Neural progenitor cell (in vitro differentiated cells): ENCODE measurements around the gene FAM3B. TPM values are rescaled to one million over a fixed set of nuclear protein-coding genes. Genes with fewer than 3 reads are reported as not detected.

ENCODE experiments used
- DNase-seq: peaks from one replicate; pipeline ENCODE4 v3.0.0-alpha.2; 2016; ENCODE audit warnings: low spot score
- H2AFZ ChIP-seq: fragments of 200-600 bp; sonication (generic); replicated peaks from 2 replicates; pipeline ENCODE4 v1.6.1; 2016; ENCODE audit warnings: antibody characterized with exemption
- H3F3A ChIP-seq: fragments of 200-600 bp; sonication (generic); 2 replicates; pipeline ENCODE4 v1.6.1; 2016; ENCODE audit warnings: antibody characterized with exemption, low read depth
- H3K27ac ChIP-seq: fragments of 200-600 bp; sonication (generic); 2 replicates; pipeline ENCODE4 v1.5.1; 2016; ENCODE audit warnings: mild to moderate bottlenecking
- H3K27me3 ChIP-seq: fragments of 200-600 bp; sonication (generic); 2 replicates; pipeline ENCODE4 v1.6.1; 2016; ENCODE audit warnings: mild to moderate bottlenecking, moderate library complexity
- H3K36me3 ChIP-seq: fragments of 200-600 bp; sonication (generic); 2 replicates; pipeline ENCODE4 v1.5.1; 2016
- H3K4me1 ChIP-seq: fragments of 200-600 bp; sonication (generic); 2 replicates; pipeline ENCODE4 v1.6.1; 2016; ENCODE audit warnings: mixed run types
- H3K4me2 ChIP-seq: fragments of 200-600 bp; sonication (generic); 2 replicates; pipeline ENCODE4 v1.6.1; 2016
- H3K4me3 ChIP-seq: fragments of 200-600 bp; sonication (generic); 2 replicates; pipeline ENCODE4 v1.5.1; 2016
- H3K79me2 ChIP-seq: fragments of 200-600 bp; sonication (generic); 2 replicates; pipeline ENCODE4 v1.6.1; 2016; ENCODE audit warnings: low read depth
- H3K9ac ChIP-seq: fragments of 200-600 bp; sonication (generic); 2 replicates; pipeline ENCODE4 v1.6.1; 2016
- H3K9me3 ChIP-seq: fragments of 200-600 bp; sonication (generic); 2 replicates; pipeline ENCODE4 v1.5.1; 2016; ENCODE audit warnings: low read depth
- H4K20me1 ChIP-seq: fragments of 200-600 bp; sonication (generic); 2 replicates; pipeline ENCODE4 v1.6.1; 2016; ENCODE audit warnings: low read depth
- H3K27ac Mint-ChIP-seq: 3 replicates; pipeline ENCODE4 v1.8.0; 2021; ENCODE audit warnings: mixed read lengths
- H3K27me3 Mint-ChIP-seq: 2 replicates; pipeline ENCODE4 v1.8.0; 2022; ENCODE audit warnings: low read depth, mild to moderate bottlenecking, inconsistent platforms, moderate library complexity, mixed read lengths; ENCODE audit not compliant: insufficient read depth
- H3K36me3 Mint-ChIP-seq: 3 replicates; pipeline ENCODE4 v1.8.0; 2021; ENCODE audit warnings: mixed read lengths
- H3K4me1 Mint-ChIP-seq: 3 replicates; pipeline ENCODE4 v1.8.0; 2021; ENCODE audit warnings: mixed read lengths
- H3K4me3 Mint-ChIP-seq: 3 replicates; pipeline ENCODE4 v1.8.0; 2021; ENCODE audit warnings: mild to moderate bottlenecking, moderate library complexity, mixed read lengths
- H3K9me3 Mint-ChIP-seq: 3 replicates; pipeline ENCODE4 v1.8.0; 2020; ENCODE audit warnings: mixed read lengths
- EZH2 ChIP-seq: fragments of 200-600 bp; sonication (generic); IDR thresholded peaks from 2 replicates; pipeline ENCODE4 v1.6.1; 2017; ENCODE audit warnings: antibody characterized with exemption, mild to moderate bottlenecking, moderate library complexity
- EZH2phosphoT487 ChIP-seq: fragments of 200-600 bp; sonication (generic); IDR thresholded peaks from 2 replicates; pipeline ENCODE4 v1.6.1; 2017; ENCODE audit warnings: antibody characterized with exemption
- total RNA-seq: library from RNA; depleted of rRNA; stranded (reverse); fragments of >200 nt; gene quantifications from 2 replicates; pipeline ENCODE4 v1.2.3, GENCODE V29; 2015; ENCODE audit warnings: low replicate concordance
- TF ChIP-seq, protein P1 (sequence below): fragments of 200-600 bp; sonication (generic); IDR thresholded peaks from 2 replicates; pipeline ENCODE4 v1.5.1; 2017; ENCODE audit warnings: antibody characterized with exemption, mild to moderate bottlenecking

FAM3B gene
- total RNA-seq, 1 donor from 2014 or later, result not detected

DNA sequence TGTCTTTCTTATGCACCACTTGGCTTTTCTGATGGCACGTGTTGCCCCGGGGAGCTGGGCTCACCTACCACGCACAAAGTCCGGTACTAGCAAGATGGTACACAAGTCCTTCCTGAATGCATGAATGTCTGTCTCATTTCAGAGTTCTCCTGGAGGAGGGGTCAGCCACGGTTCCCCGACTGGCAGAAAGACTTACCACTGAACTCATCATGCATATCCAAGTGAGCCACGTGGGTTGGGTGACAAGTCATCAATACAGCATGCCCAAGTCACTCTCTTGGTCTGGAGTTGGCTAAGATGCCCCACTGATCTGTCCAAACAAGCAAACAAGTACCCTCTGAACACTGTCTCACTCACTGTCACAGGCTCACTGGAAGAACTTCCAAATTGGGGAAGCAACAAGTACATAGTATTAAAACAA lies 80.9 kb downstream of the FAM3B start:
- no peak overlapping the region for H3K4me3 ChIP-seq
- no peaks in the 10 kb centered on the region for H3F3A ChIP-seq
- Mint-ChIP-seq H3K27me3 (peaks cover 14% of the 10 kb centered on the region), H3K36me3 (no peaks in the 10 kb centered on the region), H3K4me3 (no peak overlapping the region), H3K9me3 (no peaks in the 10 kb centered on the region), H3K27ac (no peak overlapping the region), H3K4me1 (no peaks in the 10 kb centered on the region)
- H3K79me2 ChIP-seq, result no peaks in the 10 kb centered on the region
- no peaks in the 10 kb centered on the region for H4K20me1 ChIP-seq
- H3K9me3 ChIP-seq, result no peaks in the 10 kb centered on the region
- TF ChIP-seq EZH2 (no peak), EZH2phosphoT487 (no peak)
- TF ChIP-seq, protein P1, sequence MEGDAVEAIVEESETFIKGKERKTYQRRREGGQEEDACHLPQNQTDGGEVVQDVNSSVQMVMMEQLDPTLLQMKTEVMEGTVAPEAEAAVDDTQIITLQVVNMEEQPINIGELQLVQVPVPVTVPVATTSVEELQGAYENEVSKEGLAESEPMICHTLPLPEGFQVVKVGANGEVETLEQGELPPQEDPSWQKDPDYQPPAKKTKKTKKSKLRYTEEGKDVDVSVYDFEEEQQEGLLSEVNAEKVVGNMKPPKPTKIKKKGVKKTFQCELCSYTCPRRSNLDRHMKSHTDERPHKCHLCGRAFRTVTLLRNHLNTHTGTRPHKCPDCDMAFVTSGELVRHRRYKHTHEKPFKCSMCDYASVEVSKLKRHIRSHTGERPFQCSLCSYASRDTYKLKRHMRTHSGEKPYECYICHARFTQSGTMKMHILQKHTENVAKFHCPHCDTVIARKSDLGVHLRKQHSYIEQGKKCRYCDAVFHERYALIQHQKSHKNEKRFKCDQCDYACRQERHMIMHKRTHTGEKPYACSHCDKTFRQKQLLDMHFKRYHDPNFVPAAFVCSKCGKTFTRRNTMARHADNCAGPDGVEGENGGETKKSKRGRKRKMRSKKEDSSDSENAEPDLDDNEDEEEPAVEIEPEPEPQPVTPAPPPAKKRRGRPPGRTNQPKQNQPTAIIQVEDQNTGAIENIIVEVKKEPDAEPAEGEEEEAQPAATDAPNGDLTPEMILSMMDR, result no peak
- no peak overlapping the region for H2AFZ ChIP-seq
- no peak overlapping the region for H3K9ac ChIP-seq
- no peaks in the 10 kb centered on the region for H3K4me1 ChIP-seq
- no peaks in the 10 kb centered on the region for H3K27me3 ChIP-seq
- no peaks in the 10 kb centered on the region for H3K36me3 ChIP-seq
- no peak overlapping the region for H3K4me2 ChIP-seq
- H3K27ac ChIP-seq, result no peak overlapping the region
- no peak for DNase-seq

- H3K4me2 ChIP-seq, result no peak overlapping the region
- H3K9me3 Mint-ChIP-seq, result no peaks in the 10 kb centered on the region
- no peaks in the 10 kb centered on the region for H4K20me1 ChIP-seq
- no peaks in the 10 kb centered on the region for H3K79me2 ChIP-seq
- H3K9ac ChIP-seq, result no peak overlapping the region
- H3K36me3 Mint-ChIP-seq, result no peaks in the 10 kb centered on the region
- no peaks in the 10 kb centered on the region for H3F3A ChIP-seq
- H3K36me3 ChIP-seq, result no peaks in the 10 kb centered on the region
- H3K9me3 ChIP-seq, result no peaks in the 10 kb centered on the region
- no peak for DNase-seq
- no peak overlapping the region for H3K4me3 Mint-ChIP-seq
- H3K4me3 ChIP-seq, result no peak overlapping the region
- no peaks in the 10 kb centered on the region for H3K27me3 ChIP-seq
- no peak overlapping the region for H2AFZ ChIP-seq
- no peak for TF ChIP-seq EZH2
- TF ChIP-seq EZH2phosphoT487, result no peak
- TF ChIP-seq, protein P1, result no peak
- H3K4me1 Mint-ChIP-seq, result no peaks in the 10 kb centered on the region
- peaks cover 16% of the 10 kb centered on the region for H3K27me3 Mint-ChIP-seq
- H3K27ac Mint-ChIP-seq, result no peak overlapping the region
- H3K4me1 ChIP-seq, result no peaks in the 10 kb centered on the region
- H3K27ac ChIP-seq, result no peak overlapping the region
Measured at GRCh38 chr21:41398251-41398650, 81.7 kb downstream of the FAM3B start.

- no peak for TF ChIP-seq EZH2
- TF ChIP-seq EZH2phosphoT487, result no peak
- TF ChIP-seq, protein P1, result no peak
- Histone ChIP-seq H3K4me1 (no peaks in the 10 kb centered on the region), H3F3A (no peaks in the 10 kb centered on the region), H3K79me2 (no peaks in the 10 kb centered on the region), H3K4me3 (no peak overlapping the region), H2AFZ (no peak overlapping the region), H3K36me3 (no peaks in the 10 kb centered on the region), H3K4me2 (no peak overlapping the region), H3K9me3 (no peaks in the 10 kb centered on the region), H3K9ac (no peak overlapping the region), H3K27ac (no peak overlapping the region), H4K20me1 (no peaks in the 10 kb centered on the region), H3K27me3 (no peaks in the 10 kb centered on the region)
- Mint-ChIP-seq H3K27me3 (peaks cover 16% of the 10 kb centered on the region), H3K36me3 (no peaks in the 10 kb centered on the region), H3K27ac (no peak overlapping the region), H3K9me3 (no peaks in the 10 kb centered on the region), H3K4me1 (no peaks in the 10 kb centered on the region), H3K4me3 (no peak overlapping the region)
- DNase-seq, result no peak
Measured at GRCh38 chr21:41398831-41399230, 82.2 kb downstream of the FAM3B start.
